Limb (tissue), 2 donors: ENCODE measurements around the gene EPHB4.

Experiments
- DNase-seq, 2 donors: peaks; one replicate each; pipeline ENCODE4 v3.0.0-alpha.2; 2016; ENCODE audit errors: extremely low spot score in 2 of 2

The EPHB4 gene

GRCh38 chr7:100854146-100854895 lies 27.0 kb upstream of the EPHB4 start:
- no peak for DNase-seq

GRCh38 chr7:100852048-100852872 lies 24.9 kb upstream of the EPHB4 start, which contains the start of gene SLC12A9:
TSS of gene SLC12A9 (plus strand) at chr7:100852713. CDS start at chr7:100854198, 1,485 bp downstream.
- peak; percentile 92 to 94 for DNase-seq

DNA sequence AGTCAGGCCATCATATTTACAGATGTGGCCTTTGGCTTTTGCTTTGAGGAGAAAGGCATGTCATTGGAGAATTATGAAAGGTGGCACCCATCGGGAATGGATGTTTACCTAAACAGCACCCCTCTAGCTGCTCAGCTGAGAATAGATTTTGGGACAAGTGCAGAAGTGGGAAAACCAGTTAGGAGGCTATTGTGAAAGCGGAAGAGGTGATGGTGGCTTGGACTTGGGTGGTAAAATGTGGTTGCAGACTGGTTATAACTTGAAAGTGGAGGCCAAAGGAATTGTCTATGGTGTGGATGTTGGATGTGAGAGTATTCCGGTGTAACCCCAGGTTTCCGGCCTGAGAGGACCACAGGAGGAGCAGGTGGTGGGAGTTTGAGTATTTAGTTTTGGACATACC lies 20.0 kb upstream of the EPHB4 start:
- no peak for DNase-seq

DNA sequence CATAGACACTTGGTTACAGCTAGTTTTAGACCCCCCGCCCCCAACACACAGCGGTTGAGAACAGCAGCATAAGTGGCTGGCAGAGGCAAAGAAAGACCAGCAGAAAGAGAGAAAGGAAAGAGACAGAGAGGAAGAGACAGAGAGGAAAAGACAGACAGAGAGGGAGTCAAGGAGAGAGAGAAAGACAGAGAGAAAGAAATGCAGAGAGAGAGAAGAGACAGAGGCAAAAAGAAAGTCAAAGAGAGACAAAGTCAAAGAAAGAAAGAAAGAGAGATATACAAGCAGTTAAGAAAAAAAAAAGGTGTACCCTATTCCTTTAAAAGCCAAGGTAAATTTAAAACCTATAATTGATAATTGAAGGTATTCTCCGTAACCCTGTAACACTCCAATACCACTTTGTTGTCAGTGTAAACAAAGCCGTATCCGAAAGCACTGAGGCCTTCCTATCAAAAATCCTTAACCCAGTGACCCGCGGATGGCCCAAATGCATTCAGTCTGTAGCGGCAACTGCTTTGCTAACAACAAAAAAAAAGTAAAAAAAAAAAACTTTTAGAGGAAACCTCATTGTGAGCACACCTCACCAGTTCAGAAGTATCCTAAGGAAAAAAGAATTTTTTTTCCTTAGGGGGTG lies 13.3 kb upstream of the EPHB4 start:
- DNase-seq = no peak

DNA sequence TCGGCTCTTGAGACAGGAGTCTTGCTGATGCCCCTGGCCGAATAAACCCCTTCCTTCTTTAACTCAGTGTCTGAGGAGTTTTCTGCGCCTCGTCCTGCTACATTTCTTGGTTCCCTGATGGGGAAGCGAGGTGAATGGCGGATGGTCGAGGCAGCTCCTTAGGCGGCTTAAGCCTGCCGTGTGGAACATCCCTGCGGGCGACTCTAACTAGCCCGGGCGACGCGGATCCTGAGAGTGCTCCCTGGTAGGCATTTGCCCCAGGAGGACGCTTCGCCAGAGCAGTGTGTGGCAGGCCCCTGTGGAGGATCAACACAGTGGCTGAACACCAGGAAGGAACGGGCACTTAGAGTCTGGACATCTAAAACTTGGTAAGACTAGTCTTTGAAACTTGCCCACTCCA lies 12.0 kb upstream of the EPHB4 start:
- no peak for DNase-seq

DNA sequence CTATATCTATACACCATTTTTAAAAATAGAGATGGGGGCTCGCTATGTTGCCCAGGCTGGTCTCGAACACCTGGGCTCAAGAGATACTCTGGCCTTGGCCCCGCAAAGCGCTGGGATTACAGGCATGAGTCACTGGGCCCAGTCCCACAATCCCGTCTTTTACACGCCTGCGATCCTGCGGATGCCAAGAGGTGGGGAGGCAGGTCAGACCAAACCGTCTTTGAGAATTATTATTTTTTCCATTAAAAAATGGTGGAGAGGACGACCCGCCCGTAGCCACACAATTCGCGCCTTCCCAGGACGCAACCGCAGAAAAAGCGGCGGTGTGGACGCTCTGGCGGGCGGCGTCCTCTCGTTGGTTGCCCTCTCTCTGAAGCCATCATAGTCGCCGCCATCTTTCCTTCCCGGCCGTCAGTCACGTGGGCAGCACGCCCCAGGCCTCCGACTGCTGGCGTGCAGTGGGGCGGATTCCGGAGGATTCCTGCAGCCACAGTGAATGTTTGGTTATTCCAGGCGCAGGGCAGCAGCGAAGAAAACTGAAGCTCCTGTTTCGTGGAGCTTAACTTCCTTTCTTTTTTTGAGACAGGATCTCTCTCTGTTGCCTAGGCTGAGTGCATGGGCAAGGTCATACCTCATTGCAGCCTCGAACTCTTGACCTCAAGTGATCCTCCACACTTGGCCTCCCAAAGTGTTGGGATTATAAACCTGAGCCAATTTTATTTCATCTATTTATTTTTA lies 9.9 kb upstream of the EPHB4 start:
- DNase-seq = peak; percentile 93 to 94

DNA sequence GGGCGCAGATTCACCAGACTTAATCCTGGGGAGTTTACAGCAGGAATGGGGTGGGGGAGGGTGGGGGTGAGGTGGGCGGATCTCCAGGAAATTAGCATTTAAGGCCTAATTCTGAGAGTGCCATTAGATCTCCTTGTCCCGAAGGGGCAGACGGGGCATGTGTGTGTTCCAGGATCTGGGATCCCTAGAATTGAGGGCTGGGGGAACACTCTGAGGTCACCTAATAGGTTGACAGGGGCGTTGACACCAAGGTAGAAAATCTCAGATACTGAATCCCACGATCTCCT lies 9.4 kb upstream of the EPHB4 start:
- DNase-seq = no peak

GRCh38 chr7:100835903-100836811 lies 8.8 kb upstream of the EPHB4 start:
- DNase-seq = peak in 1 of 2 donors; percentile 58

DNA sequence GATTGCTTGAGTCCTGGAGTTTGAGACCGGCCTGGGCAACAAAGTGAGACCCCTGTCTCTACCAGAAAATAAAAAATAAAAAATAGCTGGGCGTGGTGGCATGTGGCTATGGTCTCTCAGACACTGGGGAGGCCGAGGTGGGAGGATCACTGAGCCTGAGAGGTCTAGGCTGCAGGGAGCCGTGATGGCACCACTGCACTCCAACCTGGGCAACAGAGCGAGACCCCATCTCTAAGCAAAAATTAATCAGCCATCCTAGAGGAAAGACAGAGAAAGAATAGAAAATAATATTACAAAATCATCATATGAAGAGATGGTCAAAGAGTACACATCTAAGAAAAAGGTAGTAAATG lies 4.9 kb upstream of the EPHB4 start:
- DNase-seq = no peak

DNA sequence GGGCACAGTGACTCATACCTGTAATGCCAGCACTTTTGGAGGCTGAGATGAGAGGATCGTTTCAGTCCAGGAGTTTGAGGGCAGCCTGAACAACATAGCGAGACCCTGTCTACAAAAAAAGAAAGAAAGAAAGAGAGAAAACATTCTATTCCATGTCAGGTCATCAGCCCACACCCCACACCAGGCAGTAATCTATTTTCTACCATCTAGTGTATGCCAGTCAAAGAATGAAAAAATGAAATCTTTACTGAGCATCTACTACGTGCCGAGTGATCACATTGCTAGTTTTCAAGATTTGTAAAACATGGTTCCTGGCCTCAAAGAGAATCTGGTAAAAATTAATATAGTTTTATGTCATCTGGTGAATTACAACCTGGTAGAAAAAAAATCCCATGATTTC lies 3.1 kb upstream of the EPHB4 start:
- no peak for DNase-seq

- no peak for DNase-seq
These were observed 1.9 kb upstream of the EPHB4 start for GRCh38 chr7:100829150-100829716.

DNA sequence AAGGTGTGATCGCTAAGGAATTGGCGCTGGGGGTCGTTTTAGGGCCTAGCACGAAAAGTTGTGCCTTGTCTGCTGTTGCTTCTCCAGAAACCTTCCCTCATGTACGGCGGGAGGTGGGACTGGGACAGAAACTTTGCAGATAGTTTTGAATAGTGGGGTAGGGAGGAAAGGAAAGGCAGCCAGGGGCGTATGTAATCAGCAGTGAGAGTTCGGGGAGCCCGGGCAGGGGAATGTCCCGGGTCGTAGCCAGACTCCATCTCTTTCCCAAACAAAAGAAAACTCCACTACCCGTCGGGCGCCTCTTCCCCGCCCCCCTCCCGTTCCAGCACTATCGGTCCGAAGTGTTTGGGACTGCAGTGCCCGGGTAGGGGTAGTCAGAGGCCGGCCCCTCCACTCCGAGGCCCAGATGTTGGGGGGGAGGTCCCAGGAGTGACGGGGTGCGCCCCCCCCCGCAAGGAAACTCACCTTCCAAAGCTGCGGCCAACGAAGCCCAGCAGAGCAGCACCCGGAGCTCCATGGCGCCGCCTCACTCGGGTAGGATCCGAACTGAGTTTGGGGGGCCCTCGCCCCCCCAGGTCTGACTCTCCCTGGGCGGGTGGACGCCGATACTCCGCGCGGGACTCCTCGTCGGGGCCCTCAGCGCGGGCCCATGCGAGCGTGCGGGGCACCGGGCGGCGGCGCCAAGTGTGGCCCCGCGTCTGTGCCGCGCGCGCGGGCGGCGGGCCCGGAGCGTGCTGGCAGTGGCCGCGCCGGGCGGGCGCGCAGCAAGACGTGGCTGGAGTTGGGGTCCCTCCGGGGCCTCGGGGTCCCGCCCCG lies 601 bp downstream of the EPHB4 start:
- DNase-seq = peak in 1 of 2 donors; percentile 4

GRCh38 chr7:100825751-100826513 lies 1.4 kb downstream of the EPHB4 start:
- no peak for DNase-seq

DNA sequence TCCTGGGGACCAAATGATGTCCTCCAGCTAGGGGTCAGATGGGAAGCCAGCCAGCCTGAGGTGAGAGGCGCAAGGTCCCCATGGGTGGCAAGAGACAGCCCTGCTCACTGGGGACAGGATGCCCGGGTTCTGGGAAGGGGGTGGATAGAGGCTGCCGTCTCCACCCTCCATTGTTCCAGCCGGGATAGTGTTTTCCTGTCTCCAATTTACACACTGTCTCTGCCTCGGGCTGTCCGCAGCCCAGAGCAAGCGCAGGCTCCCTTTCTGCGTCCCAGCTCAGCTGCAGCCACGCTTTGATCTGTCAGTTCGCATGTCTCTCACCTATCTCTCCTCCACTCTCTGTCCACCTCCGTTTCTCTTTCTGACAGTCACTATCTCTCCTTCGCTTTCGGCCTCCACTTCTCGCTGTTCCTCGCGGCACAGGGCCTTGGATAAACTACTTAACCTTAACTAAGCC lies 2.1 kb downstream of the EPHB4 start:
- DNase-seq = no peak

GRCh38 chr7:100824499-100825214 lies 2.7 kb downstream of the EPHB4 start:
- peak in 1 of 2 donors; percentile 49 for DNase-seq

DNA sequence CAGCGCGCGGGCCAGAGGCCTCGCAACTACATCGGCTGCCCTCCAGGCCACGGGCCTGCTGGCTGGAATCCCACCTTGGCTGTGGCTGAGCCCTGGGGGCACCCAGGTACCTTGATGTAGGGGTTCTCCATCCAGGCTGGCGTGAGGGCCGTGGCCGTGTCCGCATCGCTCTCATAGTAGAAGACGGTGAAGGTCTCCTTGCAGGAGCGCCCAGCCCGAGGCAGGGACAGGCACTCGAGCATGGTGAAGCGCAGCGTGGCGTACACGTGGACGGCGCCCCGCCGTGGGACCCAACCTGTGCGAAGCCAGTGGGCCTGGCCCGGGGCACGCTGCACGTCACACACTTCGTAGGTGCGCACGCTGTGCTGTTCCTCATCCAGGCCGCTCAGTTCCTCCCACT lies 3.8 kb downstream of the EPHB4 start:
- DNase-seq = no peak

- DNase-seq = no peak
These were observed 4.2 kb downstream of the EPHB4 start for GRCh38 chr7:100823140-100823525.
